ENCODE results near the gene L3HYPDH. TPM values are rescaled to one million over a fixed set of nuclear protein-coding genes. Genes with fewer than 3 reads are reported as not detected.

L3HYPDH gene
- polyA plus RNA-seq, 1 of the 3 experiments (the other 2 are of a cell fraction): 66.2 TPM

- no peak for TF ChIP-seq USF1 (IDR thresholded peaks at IDR 0.05; ENCODE audit: borderline replicate concordance, low read depth)
- no peak for TF ChIP-seq PBX3 (IDR thresholded peaks at IDR 0.05)
- TF ChIP-seq, protein P1, sequence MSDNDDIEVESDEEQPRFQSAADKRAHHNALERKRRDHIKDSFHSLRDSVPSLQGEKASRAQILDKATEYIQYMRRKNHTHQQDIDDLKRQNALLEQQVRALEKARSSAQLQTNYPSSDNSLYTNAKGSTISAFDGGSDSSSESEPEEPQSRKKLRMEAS (IDR thresholded peaks at IDR 0.05; ENCODE audit: low read depth): no peak
- no peak for TF ChIP-seq RCOR1 (IDR thresholded peaks at IDR 0.05; ENCODE audit: low read length)
These were observed 59.7 kb downstream of the L3HYPDH start (continued) for GRCh38 chr14:59424341-59425071.

Other genes with a start within 250 kb of the L3HYPDH start
- 2.1 and 2.3 TPM in 2 replicates for gene GPR135, start 19.0 kb downstream of the L3HYPDH start, polyA plus RNA-seq (2012; rRNA removed)
- 95.4 and 146 TPM in 2 replicates for gene JKAMP, start 109 bp upstream of the L3HYPDH start, polyA plus RNA-seq (2012; rRNA removed)
- gene CCDC175, start 92.4 kb upstream of the L3HYPDH start, polyA plus RNA-seq (2012; rRNA removed): not detected in 2 replicates

Data from SK-N-SH (cell line).